ENCODE measurements around the gene MAP2. TPM values are rescaled to one million over a fixed set of nuclear protein-coding genes. Genes with fewer than 3 reads are reported as not detected.

Gene MAP2
- total RNA-seq, 1 experiment from 2014 or later: 7.6 TPM

- TF ChIP-seq, protein P1, sequence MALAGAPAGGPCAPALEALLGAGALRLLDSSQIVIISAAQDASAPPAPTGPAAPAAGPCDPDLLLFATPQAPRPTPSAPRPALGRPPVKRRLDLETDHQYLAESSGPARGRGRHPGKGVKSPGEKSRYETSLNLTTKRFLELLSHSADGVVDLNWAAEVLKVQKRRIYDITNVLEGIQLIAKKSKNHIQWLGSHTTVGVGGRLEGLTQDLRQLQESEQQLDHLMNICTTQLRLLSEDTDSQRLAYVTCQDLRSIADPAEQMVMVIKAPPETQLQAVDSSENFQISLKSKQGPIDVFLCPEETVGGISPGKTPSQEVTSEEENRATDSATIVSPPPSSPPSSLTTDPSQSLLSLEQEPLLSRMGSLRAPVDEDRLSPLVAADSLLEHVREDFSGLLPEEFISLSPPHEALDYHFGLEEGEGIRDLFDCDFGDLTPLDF (CRISPR knock-in tag; IDR thresholded peaks at IDR 0.05): no peak
- TF ChIP-seq NR1H2 (CRISPR knock-in tag; IDR thresholded peaks at IDR 0.05) (no peak), MYBL2 (CRISPR knock-in tag; IDR thresholded peaks at IDR 0.05) (no peak), NFATC4 (CRISPR knock-in tag; IDR thresholded peaks at IDR 0.05) (no peak), PRRX2 (CRISPR knock-in tag; IDR thresholded peaks at IDR 0.05) (no peak), GRHL2 (CRISPR knock-in tag; IDR thresholded peaks at IDR 0.05; ENCODE audit: insufficient replicate concordance, severe bottlenecking) (no peak), GTF2I (CRISPR knock-in tag; conservative IDR thresholded peaks at IDR 0.05) (no peak), ZNF416 (CRISPR knock-in tag; IDR thresholded peaks at IDR 0.05) (no peak), KAT7 (CRISPR knock-in tag; IDR thresholded peaks at IDR 0.05; ENCODE audit: borderline replicate concordance) (no peak), ZNF219 (CRISPR knock-in tag; IDR thresholded peaks at IDR 0.05; ENCODE audit: borderline replicate concordance) (no peak)
Measured at GRCh38 chr2:209376686-209377085, 47.2 kb upstream of the MAP2 start (continued).

GRCh38 chr2:209380293-209380692 is 43.6 kb upstream of the MAP2 start:
- ChIA-PET POLR2A (no interaction called here), CTCF (no interaction called here)
- Mint-ChIP-seq H3K9me3 (peaks cover 14% of the 10 kb centered on the region), H3K27me3 (ENCODE audit: low read depth) (no peaks in the 10 kb centered on the region), H3K36me3 (peaks cover 6% of the 10 kb centered on the region), H3K27ac (no peak overlapping the region), H3K4me1 (peaks cover 9% of the 10 kb centered on the region), H3K4me3 (no peak overlapping the region)
- TF ChIP-seq CREM (CRISPR knock-in tag; IDR thresholded peaks at IDR 0.05) (no peak), ZNF138 (CRISPR knock-in tag; conservative IDR thresholded peaks at IDR 0.05) (no peak), IRF2 (CRISPR knock-in tag; IDR thresholded peaks at IDR 0.05; ENCODE audit: borderline replicate concordance, low read depth) (no peak), SMAD3 (CRISPR knock-in tag; IDR thresholded peaks at IDR 0.05; ENCODE audit: borderline replicate concordance) (no peak), SP1 (CRISPR knock-in tag; conservative IDR thresholded peaks at IDR 0.05) (no peak), PRRX2 (CRISPR knock-in tag; IDR thresholded peaks at IDR 0.05) (no peak), ATF6 (CRISPR knock-in tag; IDR thresholded peaks at IDR 0.05) (no peak), KAT7 (CRISPR knock-in tag; IDR thresholded peaks at IDR 0.05; ENCODE audit: borderline replicate concordance) (no peak), TEAD1 (CRISPR knock-in tag; IDR thresholded peaks at IDR 0.05) (no peak), ZNF396 (CRISPR knock-in tag; IDR thresholded peaks at IDR 0.05; ENCODE audit: borderline replicate concordance) (no peak)
- TF ChIP-seq, protein P2, sequence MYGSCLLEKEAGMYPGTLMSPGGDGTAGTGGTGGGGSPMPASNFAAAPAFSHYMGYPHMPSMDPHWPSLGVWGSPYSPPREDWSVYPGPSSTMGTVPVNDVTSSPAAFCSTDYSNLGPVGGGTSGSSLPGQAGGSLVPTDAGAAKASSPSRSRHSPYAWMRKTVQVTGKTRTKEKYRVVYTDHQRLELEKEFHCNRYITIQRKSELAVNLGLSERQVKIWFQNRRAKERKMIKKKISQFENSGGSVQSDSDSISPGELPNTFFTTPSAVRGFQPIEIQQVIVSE (CRISPR knock-in tag; IDR thresholded peaks at IDR 0.05; ENCODE audit: borderline replicate concordance): no peak
- TF ChIP-seq, protein P3, sequence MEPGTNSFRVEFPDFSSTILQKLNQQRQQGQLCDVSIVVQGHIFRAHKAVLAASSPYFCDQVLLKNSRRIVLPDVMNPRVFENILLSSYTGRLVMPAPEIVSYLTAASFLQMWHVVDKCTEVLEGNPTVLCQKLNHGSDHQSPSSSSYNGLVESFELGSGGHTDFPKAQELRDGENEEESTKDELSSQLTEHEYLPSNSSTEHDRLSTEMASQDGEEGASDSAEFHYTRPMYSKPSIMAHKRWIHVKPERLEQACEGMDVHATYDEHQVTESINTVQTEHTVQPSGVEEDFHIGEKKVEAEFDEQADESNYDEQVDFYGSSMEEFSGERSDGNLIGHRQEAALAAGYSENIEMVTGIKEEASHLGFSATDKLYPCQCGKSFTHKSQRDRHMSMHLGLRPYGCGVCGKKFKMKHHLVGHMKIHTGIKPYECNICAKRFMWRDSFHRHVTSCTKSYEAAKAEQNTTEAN (CRISPR knock-in tag; IDR thresholded peaks at IDR 0.05): no peak
- TF ChIP-seq, protein P4, sequence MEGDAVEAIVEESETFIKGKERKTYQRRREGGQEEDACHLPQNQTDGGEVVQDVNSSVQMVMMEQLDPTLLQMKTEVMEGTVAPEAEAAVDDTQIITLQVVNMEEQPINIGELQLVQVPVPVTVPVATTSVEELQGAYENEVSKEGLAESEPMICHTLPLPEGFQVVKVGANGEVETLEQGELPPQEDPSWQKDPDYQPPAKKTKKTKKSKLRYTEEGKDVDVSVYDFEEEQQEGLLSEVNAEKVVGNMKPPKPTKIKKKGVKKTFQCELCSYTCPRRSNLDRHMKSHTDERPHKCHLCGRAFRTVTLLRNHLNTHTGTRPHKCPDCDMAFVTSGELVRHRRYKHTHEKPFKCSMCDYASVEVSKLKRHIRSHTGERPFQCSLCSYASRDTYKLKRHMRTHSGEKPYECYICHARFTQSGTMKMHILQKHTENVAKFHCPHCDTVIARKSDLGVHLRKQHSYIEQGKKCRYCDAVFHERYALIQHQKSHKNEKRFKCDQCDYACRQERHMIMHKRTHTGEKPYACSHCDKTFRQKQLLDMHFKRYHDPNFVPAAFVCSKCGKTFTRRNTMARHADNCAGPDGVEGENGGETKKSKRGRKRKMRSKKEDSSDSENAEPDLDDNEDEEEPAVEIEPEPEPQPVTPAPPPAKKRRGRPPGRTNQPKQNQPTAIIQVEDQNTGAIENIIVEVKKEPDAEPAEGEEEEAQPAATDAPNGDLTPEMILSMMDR (IDR thresholded peaks at IDR 0.05): no peak
- TF ChIP-seq, protein P5, sequence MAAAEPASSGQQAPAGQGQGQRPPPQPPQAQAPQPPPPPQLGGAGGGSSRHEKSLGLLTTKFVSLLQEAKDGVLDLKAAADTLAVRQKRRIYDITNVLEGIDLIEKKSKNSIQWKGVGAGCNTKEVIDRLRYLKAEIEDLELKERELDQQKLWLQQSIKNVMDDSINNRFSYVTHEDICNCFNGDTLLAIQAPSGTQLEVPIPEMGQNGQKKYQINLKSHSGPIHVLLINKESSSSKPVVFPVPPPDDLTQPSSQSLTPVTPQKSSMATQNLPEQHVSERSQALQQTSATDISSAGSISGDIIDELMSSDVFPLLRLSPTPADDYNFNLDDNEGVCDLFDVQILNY (CRISPR knock-in tag; IDR thresholded peaks at IDR 0.05): no peak
- TF ChIP-seq, protein P6, sequence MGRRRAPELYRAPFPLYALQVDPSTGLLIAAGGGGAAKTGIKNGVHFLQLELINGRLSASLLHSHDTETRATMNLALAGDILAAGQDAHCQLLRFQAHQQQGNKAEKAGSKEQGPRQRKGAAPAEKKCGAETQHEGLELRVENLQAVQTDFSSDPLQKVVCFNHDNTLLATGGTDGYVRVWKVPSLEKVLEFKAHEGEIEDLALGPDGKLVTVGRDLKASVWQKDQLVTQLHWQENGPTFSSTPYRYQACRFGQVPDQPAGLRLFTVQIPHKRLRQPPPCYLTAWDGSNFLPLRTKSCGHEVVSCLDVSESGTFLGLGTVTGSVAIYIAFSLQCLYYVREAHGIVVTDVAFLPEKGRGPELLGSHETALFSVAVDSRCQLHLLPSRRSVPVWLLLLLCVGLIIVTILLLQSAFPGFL (CRISPR knock-in tag; IDR thresholded peaks at IDR 0.05; ENCODE audit: borderline replicate concordance): no peak
- TF ChIP-seq, protein P7, sequence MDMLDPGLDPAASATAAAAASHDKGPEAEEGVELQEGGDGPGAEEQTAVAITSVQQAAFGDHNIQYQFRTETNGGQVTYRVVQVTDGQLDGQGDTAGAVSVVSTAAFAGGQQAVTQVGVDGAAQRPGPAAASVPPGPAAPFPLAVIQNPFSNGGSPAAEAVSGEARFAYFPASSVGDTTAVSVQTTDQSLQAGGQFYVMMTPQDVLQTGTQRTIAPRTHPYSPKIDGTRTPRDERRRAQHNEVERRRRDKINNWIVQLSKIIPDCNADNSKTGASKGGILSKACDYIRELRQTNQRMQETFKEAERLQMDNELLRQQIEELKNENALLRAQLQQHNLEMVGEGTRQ (CRISPR knock-in tag; IDR thresholded peaks at IDR 0.05): no peak
- no peak for DNase-seq (ENCODE audit: low spot score)
- ATAC-seq: peak; percentile 60
